Esophagus squamous epithelium (tissue), 5 donors: ENCODE results near the gene UIMC1. TPM values are rescaled to one million over a fixed set of nuclear protein-coding genes. Genes with fewer than 3 reads are reported as not detected.

ENCODE experiments used
- DNase-seq: peaks from one replicate; lab custom pipeline; 2025; lab: John Stamatoyannopoulos, UW
- H3K27ac ChIP-seq, 4 donors: fragments of 200-600 bp; sonication (generic); one replicate each; pipeline ENCODE4 v1.5.1; 2016 to 2019; ENCODE audit warnings: mild to moderate bottlenecking in 1 of 4
- H3K27me3 ChIP-seq, 4 donors: fragments of 200-600 bp; sonication (generic); 1 replicate in 3 of 4; 2 replicates in 1 of 4; pipeline versions ENCODE4 v1.5.1 to v1.6.0; 2017 to 2021; ENCODE audit warnings: antibody characterized with exemption in 1 of 4
- H3K36me3 ChIP-seq, 3 donors: fragments of 200-600 bp; sonication (generic); one replicate each; pipeline ENCODE4 v1.5.1; 2016 to 2019
- H3K4me1 ChIP-seq, 3 donors: fragments of 200-600 bp; sonication (generic); one replicate each; pipeline ENCODE4 v1.5.1; 2017 to 2019
- H3K4me3 ChIP-seq, 4 donors: fragments of 200-600 bp; sonication (generic); 1 replicate in 3 of 4; 2 replicates in 1 of 4; pipeline ENCODE4 v1.5.1; 2016 to 2019; ENCODE audit warnings: mild to moderate bottlenecking in 2 of 4, moderate library complexity in 1 of 4
- H3K9me3 ChIP-seq, 3 donors: fragments of 200-600 bp; sonication (generic); one replicate each; pipeline ENCODE4 v1.5.1; 2016 to 2019
- CTCF ChIP-seq, 6 experiments: fragments of 450-650 bp in 4 of 6; fragments of 200-600 bp in 2 of 6; sonication (generic) in 2 of 6; IDR thresholded peaks; one replicate each; pipeline ENCODE4 v1.5.1; 2016 to 2019; ENCODE audit warnings: antibody characterized with exemption in 6 of 6, mild to moderate bottlenecking in 4 of 6, moderate library complexity in 4 of 6
- POLR2A ChIP-seq, 4 donors: fragments of 450-650 bp; IDR thresholded peaks; one replicate each; pipeline ENCODE4 v1.6.1; 2017; ENCODE audit warnings: antibody characterized with exemption in 4 of 4, mild to moderate bottlenecking in 4 of 4, moderate library complexity in 3 of 4
- WGBS, 2 donors: methylation state at CpG; one replicate each; pipeline ENCODE4 v1.1.5; 2018; 5-methylcytosine and 5-hydroxymethylcytosine counted together
- intact Hi-C: fragments of 100-400 bp; cut with DNase I; formaldehyde crosslinking; loops from one replicate; pipeline ENCODE4 v1.15.0; 2022
- total RNA-seq, 4 donors: library from RNA; depleted of rRNA; stranded (reverse); fragments of >200 nt; gene quantifications; one replicate each; pipeline ENCODE4 v1.1.0, GENCODE V29; 2016
- donor health status: DM: yes; HTN: yes; CAD: no.

UIMC1 gene
- total RNA-seq, 4 donors from 2014 or later: 10.3 to 38.1 (median 15.6) TPM

GRCh38 chr5:176856746-176857145, 149.8 kb downstream of the UIMC1 start:
- intact Hi-C loops: no loop called here
- no peaks in the 10 kb centered on the region for H3K9me3 ChIP-seq
- no peak overlapping the region for H3K27ac ChIP-seq
- TF ChIP-seq POLR2A (IDR thresholded peaks at IDR 0.05) (no peak), CTCF (IDR thresholded peaks at IDR 0.05) (no peak)
- DNase-seq: no peak
- H3K4me1 ChIP-seq: no peaks in the 10 kb centered on the region
- no peaks in the 10 kb centered on the region for H3K36me3 ChIP-seq
- H3K27me3 ChIP-seq: peaks cover 0 to 88% (median 0%) of the 10 kb centered on the region in 4 donors
- H3K4me3 ChIP-seq: no peak overlapping the region
- 53 to 54% methylated on average over 4 to 7 of the region's 8 CpGs for WGBS, 2 donors

- H3K36me3 ChIP-seq: no peaks in the 10 kb centered on the region
- WGBS, 2 donors: 80% methylated on average over 10 of the region's 18 CpGs; no CpG with 5 or more reads in 1 of the 2 donors
- intact Hi-C loops: no loop called here
- no peaks in the 10 kb centered on the region for H3K4me1 ChIP-seq
- no peak for DNase-seq
- TF ChIP-seq POLR2A (IDR thresholded peaks at IDR 0.05) (no peak), CTCF (IDR thresholded peaks at IDR 0.05) (no peak)
- H3K27me3 ChIP-seq: peaks cover 0 to 88% (median 0%) of the 10 kb centered on the region in 4 donors
- no peaks in the 10 kb centered on the region for H3K9me3 ChIP-seq
- H3K27ac ChIP-seq: no peak overlapping the region
- no peak overlapping the region for H3K4me3 ChIP-seq
These were observed 151.0 kb downstream of the UIMC1 start for GRCh38 chr5:176855598-176855997.

Other genes with a start within 250 kb of the UIMC1 start
- gene UNC5A, start 196.2 kb downstream of the UIMC1 start, total RNA-seq: under 1 TPM in 1 of 4 donors, not detected in 3; 0.19 TPM
- 1 to 10 TPM in 3 of 4 donors, not detected in 1; 1.3 to 5.7 (median 2.1) TPM for gene HK3, start 107.4 kb downstream of the UIMC1 start, total RNA-seq
- gene ZNF346, start 15.9 kb upstream of the UIMC1 start, total RNA-seq: 10 to 100 TPM; 11.4 to 17.0 (median 13.3) TPM
- 1 to 10 TPM in 3 of 4 donors, under 1 TPM in 1; 0.68 to 5.9 (median 1.9) TPM for gene FGFR4, start 80.1 kb upstream of the UIMC1 start, total RNA-seq
- 10 to 100 TPM; 24.0 to 39.5 (median 32.2) TPM for gene NSD1, start 127.0 kb upstream of the UIMC1 start, total RNA-seq